Cardiac muscle cell (in vitro differentiated cells and primary cell): ENCODE data around the gene EIF2B1. TPM values are rescaled to one million over a fixed set of nuclear protein-coding genes. Genes with fewer than 3 reads are reported as not detected.

Experiments
- DNase-seq, 2 donors: peaks; one replicate each; pipeline versions ENCODE4 v3.0.0 to v3.0.0-alpha.2; 2010 to 2017; ENCODE audit warnings: low read depth in 1 of 2, low spot score in 1 of 2
- H3K27ac ChIP-seq: fragments of 200-600 bp; sonication (generic); 2 replicates; pipeline ENCODE4 v1.5.1; 2016
- H3K27me3 ChIP-seq: fragments of 200-600 bp; sonication (generic); 2 replicates; pipeline ENCODE4 v1.6.0; 2016; ENCODE audit warnings: control low read depth
- H3K36me3 ChIP-seq: fragments of 200-600 bp; sonication (generic); 2 replicates; pipeline ENCODE4 v1.5.1; 2016; ENCODE audit warnings: control low read depth
- H3K4me1 ChIP-seq: fragments of 200-600 bp; sonication (generic); 2 replicates; pipeline ENCODE4 v1.8.1; 2017; ENCODE audit warnings: low read depth, mild to moderate bottlenecking, mixed run types
- H3K4me3 ChIP-seq: fragments of 200-600 bp; sonication (generic); 2 replicates; pipeline ENCODE4 v1.5.1; 2016; ENCODE audit warnings: mild to moderate bottlenecking
- H3K9me3 ChIP-seq: fragments of 200-600 bp; sonication (generic); 2 replicates; pipeline ENCODE4 v1.5.1; 2017; ENCODE audit warnings: low read depth, mild to moderate bottlenecking, control low read depth
- CTCF ChIP-seq: IDR thresholded peaks from 2 replicates; pipeline ENCODE4 v1.5.1; 2012; ENCODE audit warnings: low read depth, mild to moderate bottlenecking, low read length
- polyA plus RNA-seq: library from polyadenylated mRNA; unstranded; fragments of >200 nt; fragmentation: Nextera tagmentation; extraction: Ambion mirVana; gene quantifications from 2 replicates; pipeline ENCODE4 v1.2.1, GENCODE V29; 2016
- total RNA-seq: library from RNA; depleted of rRNA; stranded (reverse); fragments of >200 nt; gene quantifications from 2 replicates; pipeline ENCODE4 v1.2.3, GENCODE V29; 2016

Gene EIF2B1
- 129 and 144 TPM in 2 replicates for total RNA-seq
- polyA plus RNA-seq = 48.5 and 57.6 TPM in 2 replicates

DNA sequence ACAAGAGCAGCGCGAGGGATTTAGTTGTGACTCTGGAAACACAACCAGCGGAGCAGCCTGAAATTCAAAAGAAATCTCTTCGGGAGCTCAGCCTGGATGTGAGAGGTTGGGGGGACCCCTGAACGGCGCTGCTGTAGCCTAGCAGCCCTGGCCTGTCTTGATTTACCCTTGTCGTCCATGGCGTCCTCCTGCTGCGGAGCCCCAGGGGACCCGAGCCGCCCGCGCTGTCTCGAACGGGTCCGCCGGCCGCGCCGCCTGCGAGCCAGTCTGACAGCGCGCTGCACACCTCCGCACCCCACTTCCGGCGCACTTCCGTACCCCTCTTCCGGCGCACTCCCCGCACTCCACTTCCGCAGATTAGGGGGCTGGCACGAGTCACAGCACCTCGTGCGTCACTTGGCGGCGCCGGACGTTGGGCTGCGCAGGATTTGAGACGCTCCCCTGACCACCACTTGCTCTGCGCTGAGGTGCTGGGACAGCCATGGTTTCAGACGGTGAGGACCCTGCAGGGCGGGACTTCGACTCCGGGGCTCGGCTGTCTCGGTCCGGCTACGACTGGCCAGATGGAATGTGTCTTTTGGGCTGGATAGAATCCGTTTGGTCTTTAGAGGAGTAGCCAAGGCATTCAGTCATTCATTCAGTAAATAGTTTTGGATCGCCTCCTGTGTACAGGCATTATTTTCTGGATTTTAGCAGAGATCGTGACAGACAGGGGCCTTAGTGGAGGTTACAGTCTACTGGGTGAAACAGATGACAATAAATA is at the start of gene EIF2B1, which contains the start of gene GTF2H3:
EIF2B1 (minus strand) TSS at position 308 of the 763 bp plus-strand sequence; CDS start at position 179, 129 bp downstream.
GTF2H3 (plus strand) TSS at position 451 of the 763 bp plus-strand sequence; CDS start at position 482, 31 bp downstream.
- Histone ChIP-seq H3K9me3 (no peaks in the 10 kb centered on the region), H3K27ac (peak within 1 kb of the TSS; percentile 88), H3K4me1 (peaks cover 5% of the 10 kb centered on the region), H3K36me3 (peaks cover 24% of the 10 kb centered on the region), H3K4me3 (peak within 1 kb of the TSS; percentile 79), H3K27me3 (no peaks in the 10 kb centered on the region)
- TF ChIP-seq CTCF = no peak
- peak; percentile 97 to 98 for DNase-seq

GRCh38 chr12:123681605-123682004 is 48.1 kb upstream of the EIF2B1 start:
- Histone ChIP-seq H3K27me3 (no peaks in the 10 kb centered on the region), H3K27ac (no peak overlapping the region), H3K36me3 (peaks cover 7% of the 10 kb centered on the region), H3K9me3 (no peaks in the 10 kb centered on the region), H3K4me3 (no peak overlapping the region), H3K4me1 (no peaks in the 10 kb centered on the region)
- no peak for TF ChIP-seq CTCF
- DNase-seq = no peak

DNA sequence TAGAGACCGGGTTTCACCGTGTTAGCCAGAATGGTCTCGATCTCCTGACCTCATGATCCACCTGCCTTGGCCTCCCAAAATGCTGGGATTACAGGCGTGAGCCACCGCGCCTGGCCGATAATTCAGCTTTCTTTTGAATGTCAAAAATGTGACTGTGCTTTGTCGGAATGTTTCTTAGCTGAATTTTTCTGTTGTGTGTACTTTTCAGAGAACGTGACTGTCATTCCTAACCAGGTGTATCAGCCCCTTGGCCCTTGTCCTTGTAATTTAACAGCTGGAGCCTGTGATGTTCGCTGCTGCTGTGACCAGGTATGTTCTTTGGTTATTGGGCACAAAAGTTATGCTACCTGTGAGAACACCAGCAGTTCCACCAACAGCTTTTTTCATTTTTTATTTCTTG is 45.5 kb upstream of the EIF2B1 start:
- no peak overlapping the region for H3K4me3 ChIP-seq
- H3K27ac ChIP-seq = no peak overlapping the region
- no peaks in the 10 kb centered on the region for H3K9me3 ChIP-seq
- no peaks in the 10 kb centered on the region for H3K27me3 ChIP-seq
- H3K4me1 ChIP-seq = no peaks in the 10 kb centered on the region
- no peak for DNase-seq
- no peak for TF ChIP-seq CTCF
- H3K36me3 ChIP-seq = peaks cover 14% of the 10 kb centered on the region

GRCh38 chr12:123676616-123677320 is 43.3 kb upstream of the EIF2B1 start:
- H3K4me3 ChIP-seq = no peak overlapping the region
- no peak overlapping the region for H3K27ac ChIP-seq
- H3K36me3 ChIP-seq = peaks cover 14% of the 10 kb centered on the region
- H3K4me1 ChIP-seq = peaks cover 2% of the 10 kb centered on the region
- DNase-seq = no peak
- no peaks in the 10 kb centered on the region for H3K9me3 ChIP-seq
- no peaks in the 10 kb centered on the region for H3K27me3 ChIP-seq
- no peak for TF ChIP-seq CTCF

- no peak for TF ChIP-seq CTCF
- H3K4me1 ChIP-seq = peaks cover 7% of the 10 kb centered on the region
- peaks cover 10% of the 10 kb centered on the region for H3K36me3 ChIP-seq
- no peak for DNase-seq
- no peak overlapping the region for H3K27ac ChIP-seq
- no peaks in the 10 kb centered on the region for H3K27me3 ChIP-seq
- no peak overlapping the region for H3K4me3 ChIP-seq
- no peaks in the 10 kb centered on the region for H3K9me3 ChIP-seq
Measured at GRCh38 chr12:123675436-123675835, 42.0 kb upstream of the EIF2B1 start.
